Psoas muscle (tissue), 8 donors: ENCODE data around the gene SEH1L. TPM values are rescaled to one million over a fixed set of nuclear protein-coding genes. Genes with fewer than 3 reads are reported as not detected.
"Not testable (repeated sequence)": the region's sequence is repeated elsewhere in the genome, so short reads cannot be mapped to it uniquely, and the experiment has no call there.

Experiments used
- ATAC-seq, 4 donors: fragments of 200-7000 bp; cut with Tn5 transposase; one replicate each; pipeline ENCODE4 v1.9.1; 2020; ENCODE audit warnings: moderate library complexity in 3 of 4, mild to moderate bottlenecking in 2 of 4
- DNase-seq, 2 donors: peaks; one replicate each; pipeline ENCODE4 v3.0.0-alpha.2; 2020
- H3K27ac ChIP-seq: fragments of 200-600 bp; one replicate; pipeline ENCODE4 v1.8.0; 2022
- H3K27me3 ChIP-seq, 3 donors: fragments of 200-600 bp in 1 of 3; one replicate each; pipeline versions ENCODE4 v1.6.1 to v1.8.0; 2013 to 2022; ENCODE audit warnings: low read length in 2 of 3, mild to moderate bottlenecking in 2 of 3, moderate library complexity in 1 of 3; ENCODE audit not compliant: insufficient read depth in 3 of 3
- H3K36me3 ChIP-seq, 2 donors: fragments of 200-600 bp in 1 of 2; one replicate each; pipeline versions ENCODE4 v1.6.1 to v1.8.0; 2013 to 2022; ENCODE audit warnings: low read depth in 1 of 2, mild to moderate bottlenecking in 1 of 2, moderate library complexity in 1 of 2; ENCODE audit not compliant: insufficient read depth in 1 of 2
- H3K4me1 ChIP-seq: fragments of 200-600 bp; one replicate; pipeline ENCODE4 v1.8.0; 2022
- H3K4me3 ChIP-seq: fragments of 200-600 bp; one replicate; pipeline ENCODE4 v1.8.0; 2022; ENCODE audit warnings: mild to moderate bottlenecking
- H3K9me3 ChIP-seq: fragments of 200-600 bp; one replicate; pipeline ENCODE4 v1.8.0; 2022
- CTCF ChIP-seq: fragments of 200-600 bp; IDR thresholded peaks from one replicate; pipeline ENCODE4 v1.8.0; 2022; ENCODE audit warnings: antibody characterized with exemption
- WGBS, 3 donors: extraction: QIAGEN DNeasy Blood & Tissue Kit; methylation state at CpG; one replicate each; pipeline versions ENCODE4 v1.1.6 to v1.1.7; 2013; 5-methylcytosine and 5-hydroxymethylcytosine counted together
- intact Hi-C, 2 donors: fragments of 100-400 bp; cut with DNase I; formaldehyde crosslinking; loops; one replicate each; pipeline versions ENCODE4 v1.11.0 to v1.14.2; 2022
- long read RNA-seq, 2 donors: library from polyadenylated mRNA; unstranded; transcript quantifications; one replicate each; pipeline ENCODE4 v2.0.0, GENCODE V29; 2021
- polyA plus RNA-seq, 3 donors: library from polyadenylated mRNA; stranded (reverse); fragments of 200-250 nt; gene quantifications; one replicate each; pipeline ENCODE4 v1.2.3, GENCODE V29; 2013
- total RNA-seq, 4 donors: library from RNA; stranded (reverse); fragmentation: NEBNext Ultra II Directional in 2 of 4; extraction: Animal tissue kit (Norgen Biotek cat#: 25700) in 2 of 4; gene quantifications; one replicate each; pipeline versions ENCODE4 v1.2.1 to v1.2.4, GENCODE V29; 2021 to 2023
- donor health status: healthy with polysubstance abuse.
- donor health status: DM: no; HTN: no; CAD: no; lungs with moderate emphysema.
- donor health status: Bipolar disorder and iron deficiency.
- donor health status: healthy.
- donor health status: DM: yes; HTN: yes; CAD: no.
- donor health status: DM: no; HTN: no; CAD: no.
- donor health status: DM: no; HTN: no; CAD: no.
- donor health status: DM: yes; HTN: yes; CAD: no.

Gene SEH1L
- total RNA-seq = 10 to 100 TPM; 22.7 to 53.4 (median 36.7) TPM
- 10 to 100 TPM; 33.8 to 70.9 (median 46.6) TPM for polyA plus RNA-seq
- long read RNA-seq, donor 1, transcript SEH1L-202 (9 exons, 1,846 nt) = major isoform, 52 of 64 reads
- long read RNA-seq, donor 1, partial matches to known transcripts = 1 of 64 reads
- long read RNA-seq, donor 1, other reads (novel, unspliced or antisense) = 9 of 64 reads
- long read RNA-seq, donor 2, transcript SEH1L-201 (9 exons, 3,494 nt) = minor isoform, 10 of 113 reads
- long read RNA-seq, donor 2, transcript SEH1L-202 (9 exons, 1,846 nt) = major isoform, 89 of 113 reads
- long read RNA-seq, donor 2, partial matches to known transcripts = 3 of 113 reads
- long read RNA-seq, donor 2, other reads (novel, unspliced or antisense) = 11 of 113 reads

GRCh38 chr18:12947285-12948049, at the start of gene SEH1L:
TSS of gene SEH1L (plus strand) at chr18:12948011. CDS start at chr18:12948122, 111 bp downstream.
- peak; percentile 96 to 98 (median 96) for ATAC-seq
- Histone ChIP-seq H3K4me3 (peak within 1 kb of the TSS; percentile 89), H3K27me3 (no peaks in the 10 kb centered on the region), H3K4me1 (peaks cover 16% of the 10 kb centered on the region), H3K9me3 (no peaks in the 10 kb centered on the region), H3K27ac (peak within 1 kb of the TSS; percentile 98), H3K36me3 (peaks cover 0 to 11% of the 10 kb centered on the region in 2 donors)
- intact Hi-C loops = loop anchor here (2.0 to 10.0 kb wide), 4 partner anchors 50 to 543 kb away; partner anchors contain the start of genes PTPN2 (in 2 of the 2) and PRELID3A (in 1 of the 2)
- WGBS, 3 donors = 1 to 2% (median 1%) methylated on average over 51 to 58 of the region's 58 CpGs
- peak; percentile 100 for DNase-seq
- TF ChIP-seq CTCF = no peak

GRCh38 chr18:12901208-12901607, 46.6 kb upstream of the SEH1L start:
- H3K4me1 ChIP-seq, DNase-seq, H3K36me3 ChIP-seq, H3K27me3 ChIP-seq, ATAC-seq, H3K9me3 ChIP-seq, H3K4me3 ChIP-seq, H3K27ac ChIP-seq, intact Hi-C loops: not testable (repeated sequence)
- 93 to 96% (median 95%) methylated on average over 12 of the region's 12 CpGs for WGBS, 3 donors

GRCh38 chr18:12904012-12904516, 43.7 kb upstream of the SEH1L start:
- no peaks in the 10 kb centered on the region for H3K36me3 ChIP-seq
- 59 to 60% (median 59%) methylated on average over 8 of the region's 8 CpGs for WGBS, 3 donors
- no peak for TF ChIP-seq CTCF
- H3K27me3 ChIP-seq = peaks cover 0 to 14% (median 0%) of the 10 kb centered on the region in 3 donors
- no peaks in the 10 kb centered on the region for H3K9me3 ChIP-seq
- DNase-seq (peak in 1 of 2 donors; percentile 21), ATAC-seq (no peak)
- H3K27ac ChIP-seq = no peak overlapping the region
- no peak overlapping the region for H3K4me3 ChIP-seq
- H3K4me1 ChIP-seq = no peaks in the 10 kb centered on the region
- intact Hi-C loops = no loop called here

- intact Hi-C loops = no loop called here
- TF ChIP-seq CTCF = no peak
- no peak for DNase-seq
- peaks cover 0 to 21% (median 0%) of the 10 kb centered on the region in 3 donors for H3K27me3 ChIP-seq
- H3K4me1 ChIP-seq = no peaks in the 10 kb centered on the region
- H3K4me3 ChIP-seq = no peak overlapping the region
- no peak overlapping the region for H3K27ac ChIP-seq
- H3K9me3 ChIP-seq = no peaks in the 10 kb centered on the region
- no peak for ATAC-seq
- 78 to 87% (median 80%) methylated on average over 4 of the region's 4 CpGs for WGBS, 3 donors
- H3K36me3 ChIP-seq = no peaks in the 10 kb centered on the region
Observed at GRCh38 chr18:12906119-12906518, 41.7 kb upstream of the SEH1L start.

GRCh38 chr18:12906773-12907172, 41.0 kb upstream of the SEH1L start:
- no peaks in the 10 kb centered on the region for H3K4me1 ChIP-seq
- DNase-seq = no peak
- peak in 1 of 4 donors; percentile 14 for ATAC-seq
- no peaks in the 10 kb centered on the region for H3K36me3 ChIP-seq
- TF ChIP-seq CTCF = no peak
- H3K27me3 ChIP-seq = peaks cover 0 to 28% (median 4%) of the 10 kb centered on the region in 3 donors
- no peaks in the 10 kb centered on the region for H3K9me3 ChIP-seq
- no peak overlapping the region for H3K27ac ChIP-seq
- WGBS, 3 donors = 82 to 87% (median 86%) methylated on average over 9 to 10 of the region's 10 CpGs
- intact Hi-C loops = no loop called here
- no peak overlapping the region for H3K4me3 ChIP-seq
